ENCODE results near the gene LIPG.

GRCh38 chr18:49553003-49553402 is 8.9 kb upstream of the LIPG start:
- no peak for TF ChIP-seq CTCF (IDR thresholded peaks at IDR 0.05 in 4 of 5, conservative IDR thresholded peaks at IDR 0.05 in 1 of 5)
- no peak for TF ChIP-seq POLR2A (IDR thresholded peaks at IDR 0.05)
